Ishikawa (cell line): Measurements from ENCODE around the gene PMEPA1.

ENCODE experiments used
- CEBPB ChIP-seq: IDR thresholded peaks from 2 replicates; pipeline ENCODE4 v1.6.1; 2012
- EGR1 ChIP-seq: IDR thresholded peaks from 2 replicates; pipeline ENCODE4 v1.6.1; 2012
- EP300 ChIP-seq: IDR thresholded peaks from 2 replicates; pipeline ENCODE4 v1.6.1; 2012; ENCODE audit warnings: borderline replicate concordance
- MAX ChIP-seq: IDR thresholded peaks from 2 replicates; pipeline ENCODE4 v1.6.1; 2012
- NFIC ChIP-seq: IDR thresholded peaks from 2 replicates; pipeline ENCODE4 v1.6.1; 2012
- RAD21 ChIP-seq: IDR thresholded peaks from 2 replicates; pipeline ENCODE4 v1.6.1; 2012; ENCODE audit warnings: low read depth
- REST ChIP-seq: IDR thresholded peaks from 2 replicates; pipeline ENCODE4 v1.6.1; 2012; ENCODE audit warnings: low read depth, mild to moderate bottlenecking
- TAF1 ChIP-seq: IDR thresholded peaks from 2 replicates; pipeline ENCODE4 v1.6.1; 2012; ENCODE audit warnings: low read depth, mild to moderate bottlenecking
- TEAD4 ChIP-seq: IDR thresholded peaks from 2 replicates; pipeline ENCODE4 v1.6.1; 2012
- YY1 ChIP-seq: IDR thresholded peaks from 2 replicates; pipeline ENCODE4 v1.6.1; 2012; ENCODE audit warnings: low read depth
- ZBTB7A ChIP-seq: IDR thresholded peaks from 2 replicates; pipeline ENCODE4 v1.6.1; 2012; ENCODE audit warnings: low read depth

DNA sequence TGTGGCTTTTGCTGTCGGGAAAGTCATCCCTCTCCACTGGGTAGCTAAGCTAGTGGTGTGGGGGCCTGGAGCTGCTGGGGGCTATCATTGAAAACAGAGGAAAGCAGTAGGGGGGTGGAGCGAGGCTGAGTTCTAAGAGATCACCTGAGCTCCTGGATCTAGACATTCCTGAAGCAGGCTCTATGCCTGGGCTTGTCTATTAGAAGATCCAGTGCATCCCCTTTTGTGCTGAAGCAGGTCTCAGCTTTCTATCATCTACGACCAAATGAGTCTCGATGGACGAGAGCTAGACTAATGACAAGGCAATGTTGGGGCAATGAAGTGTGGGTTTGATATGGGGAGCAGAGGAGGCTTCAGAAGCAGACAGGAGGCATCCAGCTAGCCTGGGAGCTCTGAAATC is 108.1 kb downstream of the PMEPA1 start:
- TF ChIP-seq EP300 = no peak
- no peak for TF ChIP-seq YY1
- TF ChIP-seq REST = no peak
- no peak for TF ChIP-seq ZBTB7A
- TF ChIP-seq CEBPB = no peak
- TF ChIP-seq EGR1 = no peak
- TF ChIP-seq TAF1 = no peak
- no peak for TF ChIP-seq RAD21
- TF ChIP-seq NFIC = no peak
- TF ChIP-seq TEAD4 = no peak
- TF ChIP-seq MAX = no peak
